ENCODE data around the gene ASTL. TPM values are rescaled to one million over a fixed set of nuclear protein-coding genes. Genes with fewer than 3 reads are reported as not detected.

The ASTL gene
- total and polyA plus RNA-seq, 2 experiments from 2014 or later: not detected

DNA sequence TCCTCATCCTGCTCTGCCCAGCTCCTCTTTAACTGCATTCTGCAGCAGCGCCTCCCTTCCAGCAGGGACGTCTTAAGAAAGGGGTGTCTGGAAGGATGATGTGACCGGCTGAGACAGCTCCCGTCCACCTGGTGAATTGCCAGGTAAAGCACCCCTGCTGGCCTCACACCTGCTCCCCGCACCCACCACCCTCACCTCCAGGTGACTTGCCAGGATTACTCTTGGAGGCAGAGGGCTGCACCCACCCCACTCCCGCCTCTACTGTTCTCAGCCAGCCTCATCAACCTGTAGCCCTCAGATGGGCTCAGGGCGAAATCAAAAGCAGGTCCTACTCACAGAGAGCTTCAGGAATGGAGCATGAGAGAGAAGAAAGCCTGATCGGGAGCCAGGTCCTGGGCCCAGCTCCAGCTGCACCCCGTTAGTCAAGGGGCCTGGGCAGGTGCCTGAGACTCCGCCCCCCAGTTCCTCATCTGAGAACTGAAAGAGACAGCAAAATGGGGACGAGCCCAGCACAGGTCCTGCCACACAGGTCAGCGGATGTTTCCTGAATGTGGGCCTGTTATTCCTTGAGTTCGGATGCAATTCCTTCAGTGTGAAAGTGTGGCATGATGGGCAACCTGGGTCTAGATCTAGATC is 27.6 kb downstream of the ASTL start:
- Histone ChIP-seq H3K9me2 (replicated peaks; ENCODE audit: insufficient read depth) (no peaks in the 10 kb centered on the region), H3K4me1 (ENCODE audit: insufficient read depth) (peaks cover 12% of the 10 kb centered on the region), H3K9me3 (ENCODE audit: low read depth) (no peaks in the 10 kb centered on the region), H3K79me2 (no peaks in the 10 kb centered on the region), H2AFZ (no peak overlapping the region), H3K4me2 (no peak overlapping the region), H3K27ac (no peak overlapping the region), H3K27me3 (no peaks in the 10 kb centered on the region), H4K20me1 (ENCODE audit: insufficient read depth, poor library complexity, severe bottlenecking) (no peaks in the 10 kb centered on the region), H3K36me3 (replicated peaks; ENCODE audit: insufficient read depth, low read depth) (no peaks in the 10 kb centered on the region), H3K4me3 (no peak overlapping the region)
- 89% methylated on average over 13 of the region's 13 CpGs for WGBS (ENCODE audit: low lambda C conversion rate, missing lambda C conversion rate)
- no peak for TF ChIP-seq EZH2 (IDR thresholded peaks at IDR 0.05; ENCODE audit: borderline replicate concordance)
- no peak for DNase-seq (ENCODE audit: low spot score)

DNA sequence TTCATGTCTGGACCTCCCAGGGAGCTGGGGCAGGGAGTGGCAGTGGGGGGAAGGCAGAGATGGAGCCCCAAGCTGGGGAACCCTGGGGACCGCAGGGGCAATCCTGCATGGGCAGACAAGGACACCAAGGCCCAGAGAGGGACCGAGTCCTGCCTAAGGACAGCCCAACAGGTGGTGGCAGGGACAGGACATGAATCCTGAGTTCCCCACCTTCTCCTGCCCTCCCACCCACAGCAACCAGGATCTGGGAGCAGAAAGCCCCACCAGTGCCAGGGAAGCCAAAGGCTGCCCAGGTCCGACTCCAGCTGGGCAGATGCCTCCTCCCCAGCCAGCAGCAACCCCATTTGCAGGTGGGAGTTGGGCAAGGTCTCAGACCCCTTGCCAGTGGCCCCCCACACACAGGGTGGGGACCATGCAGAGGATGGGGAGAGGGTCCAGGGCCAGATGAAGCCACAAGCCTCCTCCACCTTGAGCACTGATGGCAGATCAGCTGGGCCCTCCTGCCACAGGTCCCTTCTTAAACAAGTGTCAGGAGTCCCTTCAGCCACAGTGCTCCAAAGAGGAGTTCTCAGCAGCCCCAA is 28.3 kb downstream of the ASTL start:
- WGBS (ENCODE audit: low lambda C conversion rate, missing lambda C conversion rate): 96% methylated on average over 3 of the region's 3 CpGs
- Histone ChIP-seq H3K27ac (no peak overlapping the region), H4K20me1 (ENCODE audit: insufficient read depth, poor library complexity, severe bottlenecking) (no peaks in the 10 kb centered on the region), H3K36me3 (replicated peaks; ENCODE audit: insufficient read depth, low read depth) (no peaks in the 10 kb centered on the region), H3K4me3 (no peak overlapping the region), H3K4me2 (no peak overlapping the region), H3K27me3 (no peaks in the 10 kb centered on the region), H2AFZ (no peak overlapping the region), H3K9me2 (replicated peaks; ENCODE audit: insufficient read depth) (no peaks in the 10 kb centered on the region), H3K4me1 (ENCODE audit: insufficient read depth) (peaks cover 12% of the 10 kb centered on the region), H3K79me2 (no peaks in the 10 kb centered on the region), H3K9me3 (ENCODE audit: low read depth) (no peaks in the 10 kb centered on the region)
- TF ChIP-seq, protein P1, sequence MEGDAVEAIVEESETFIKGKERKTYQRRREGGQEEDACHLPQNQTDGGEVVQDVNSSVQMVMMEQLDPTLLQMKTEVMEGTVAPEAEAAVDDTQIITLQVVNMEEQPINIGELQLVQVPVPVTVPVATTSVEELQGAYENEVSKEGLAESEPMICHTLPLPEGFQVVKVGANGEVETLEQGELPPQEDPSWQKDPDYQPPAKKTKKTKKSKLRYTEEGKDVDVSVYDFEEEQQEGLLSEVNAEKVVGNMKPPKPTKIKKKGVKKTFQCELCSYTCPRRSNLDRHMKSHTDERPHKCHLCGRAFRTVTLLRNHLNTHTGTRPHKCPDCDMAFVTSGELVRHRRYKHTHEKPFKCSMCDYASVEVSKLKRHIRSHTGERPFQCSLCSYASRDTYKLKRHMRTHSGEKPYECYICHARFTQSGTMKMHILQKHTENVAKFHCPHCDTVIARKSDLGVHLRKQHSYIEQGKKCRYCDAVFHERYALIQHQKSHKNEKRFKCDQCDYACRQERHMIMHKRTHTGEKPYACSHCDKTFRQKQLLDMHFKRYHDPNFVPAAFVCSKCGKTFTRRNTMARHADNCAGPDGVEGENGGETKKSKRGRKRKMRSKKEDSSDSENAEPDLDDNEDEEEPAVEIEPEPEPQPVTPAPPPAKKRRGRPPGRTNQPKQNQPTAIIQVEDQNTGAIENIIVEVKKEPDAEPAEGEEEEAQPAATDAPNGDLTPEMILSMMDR (IDR thresholded peaks at IDR 0.05; ENCODE audit: poor library complexity): no peak
- no peak for TF ChIP-seq EZH2 (IDR thresholded peaks at IDR 0.05; ENCODE audit: borderline replicate concordance)
- no peak for TF ChIP-seq EZH2phosphoT487 (IDR thresholded peaks at IDR 0.05; ENCODE audit: low read depth, severe bottlenecking, unreplicated experiment)
- DNase-seq (ENCODE audit: low spot score): no peak

DNA sequence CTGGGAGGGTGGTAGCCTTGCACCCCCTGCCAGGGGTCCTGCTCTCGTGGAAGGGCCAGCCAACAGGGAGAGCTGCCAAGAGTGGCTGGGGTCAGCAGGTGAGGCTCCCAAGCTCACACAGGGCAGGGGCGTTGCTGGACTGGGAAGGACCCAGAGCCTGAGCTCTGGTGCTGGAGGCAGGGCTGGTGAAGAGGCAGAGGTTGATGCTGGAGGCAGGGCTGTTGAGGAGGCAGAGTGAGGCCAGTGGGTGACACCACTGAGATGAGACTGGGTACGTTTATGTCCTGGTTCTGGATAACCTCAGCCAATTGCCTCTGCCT is 29.0 kb downstream of the ASTL start:
- no peak overlapping the region for H2AFZ ChIP-seq
- H3K4me3 ChIP-seq: no peak overlapping the region
- no peaks in the 10 kb centered on the region for H3K9me3 ChIP-seq (ENCODE audit: low read depth)
- H3K4me2 ChIP-seq: no peak overlapping the region
- no peaks in the 10 kb centered on the region for H3K9me2 ChIP-seq (replicated peaks; ENCODE audit: insufficient read depth)
- TF ChIP-seq EZH2 (IDR thresholded peaks at IDR 0.05; ENCODE audit: borderline replicate concordance): no peak
- TF ChIP-seq, protein P1 (IDR thresholded peaks at IDR 0.05; ENCODE audit: poor library complexity): no peak
- H3K27ac ChIP-seq: no peak overlapping the region
- peaks cover 12% of the 10 kb centered on the region for H3K4me1 ChIP-seq (ENCODE audit: insufficient read depth)
- no peaks in the 10 kb centered on the region for H3K36me3 ChIP-seq (replicated peaks; ENCODE audit: insufficient read depth, low read depth)
- no peak for DNase-seq (ENCODE audit: low spot score)
- H3K79me2 ChIP-seq: no peaks in the 10 kb centered on the region
- 75% methylated on average over 3 of the region's 3 CpGs for WGBS (ENCODE audit: low lambda C conversion rate, missing lambda C conversion rate)
- H3K27me3 ChIP-seq: no peaks in the 10 kb centered on the region
- H4K20me1 ChIP-seq (ENCODE audit: insufficient read depth, poor library complexity, severe bottlenecking): no peaks in the 10 kb centered on the region

DNA sequence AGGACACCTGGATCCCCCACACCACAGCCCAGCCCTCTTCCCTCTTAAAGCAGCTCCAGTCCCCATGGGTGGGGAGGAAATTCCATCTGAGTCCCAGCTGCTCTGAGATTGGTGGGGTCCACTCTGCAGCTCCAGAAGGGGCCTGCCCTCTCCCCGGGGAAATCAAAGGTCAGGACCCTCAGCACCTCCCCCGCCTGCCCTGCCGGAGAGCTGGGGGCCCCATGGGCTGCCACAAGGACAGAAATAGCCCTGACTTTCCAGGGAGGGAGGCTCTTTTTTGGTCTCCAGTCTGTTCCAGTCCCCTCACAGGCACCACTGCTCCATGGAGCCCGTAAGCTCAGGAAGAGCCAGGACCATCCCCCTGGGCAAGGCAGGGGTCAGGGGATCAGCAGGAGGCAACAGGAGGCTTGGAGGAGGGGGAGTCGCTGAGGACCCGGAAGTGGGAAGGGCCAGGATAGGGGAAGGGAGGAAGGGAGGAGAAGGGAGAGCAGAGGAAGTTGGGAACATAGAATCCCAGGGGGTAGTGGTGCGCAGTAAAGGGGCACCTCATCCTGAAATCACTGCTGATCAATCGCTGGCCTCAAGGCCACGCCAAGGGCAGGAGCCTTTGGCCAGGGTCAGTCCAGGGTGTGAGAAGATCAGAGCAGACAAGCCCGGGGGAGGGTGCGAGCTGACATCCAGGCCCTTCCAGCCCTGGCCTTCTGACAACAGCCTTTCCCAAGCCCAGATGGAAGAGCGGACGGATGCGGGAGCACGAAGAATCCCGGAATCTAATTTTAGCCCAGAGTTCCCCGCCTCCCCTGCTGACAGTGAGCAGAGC is 29.6 kb downstream of the ASTL start:
- H4K20me1 ChIP-seq (ENCODE audit: insufficient read depth, poor library complexity, severe bottlenecking): no peaks in the 10 kb centered on the region
- H3K27me3 ChIP-seq: no peaks in the 10 kb centered on the region
- WGBS (ENCODE audit: low lambda C conversion rate, missing lambda C conversion rate): 53% methylated on average over 17 of the region's 17 CpGs
- H3K4me2 ChIP-seq: no peak overlapping the region
- H3K9me3 ChIP-seq (ENCODE audit: low read depth): no peaks in the 10 kb centered on the region
- H3K4me1 ChIP-seq (ENCODE audit: insufficient read depth): peaks cover 12% of the 10 kb centered on the region
- H3K4me3 ChIP-seq: no peak overlapping the region
- TF ChIP-seq EZH2 (IDR thresholded peaks at IDR 0.05; ENCODE audit: borderline replicate concordance) (no peak), EZH2phosphoT487 (IDR thresholded peaks at IDR 0.05; ENCODE audit: low read depth, severe bottlenecking, unreplicated experiment) (no peak)
- TF ChIP-seq, protein P1 (IDR thresholded peaks at IDR 0.05; ENCODE audit: poor library complexity): no peak
- H3K36me3 ChIP-seq (replicated peaks; ENCODE audit: insufficient read depth, low read depth): no peaks in the 10 kb centered on the region
- no peak for DNase-seq (ENCODE audit: low spot score)
- no peak overlapping the region for H2AFZ ChIP-seq
- H3K9me2 ChIP-seq (replicated peaks; ENCODE audit: insufficient read depth): no peaks in the 10 kb centered on the region
- no peak overlapping the region for H3K27ac ChIP-seq
- H3K79me2 ChIP-seq: no peaks in the 10 kb centered on the region
